HepG2 (cell line): ENCODE measurements around the gene IKZF3. TPM values are rescaled to one million over a fixed set of nuclear protein-coding genes. Genes with fewer than 3 reads are reported as not detected.
A peak's percentile ranks its signal among the peaks of the same experiment; 100 is the strongest.

Experiments
- ASH2L ChIP-seq: fragments of 300-600, 200-600 bp; sonication (generic); IDR thresholded peaks from 2 replicates; pipeline ENCODE4 v1.7.0; 2017; ENCODE audit warnings: low read depth, mild to moderate bottlenecking, moderate library complexity, mixed read lengths, low read length; ENCODE audit not compliant: insufficient read length
- GLI4 ChIP-seq: sonication (generic); formaldehyde crosslinking; IDR thresholded peaks from 2 replicates; pipeline ENCODE4 v1.5.1; 2020; ENCODE audit warnings: missing genetic modification reagents, mild to moderate bottlenecking, moderate library complexity, borderline replicate concordance
- HOXA7 ChIP-seq: sonication (generic); formaldehyde crosslinking; IDR thresholded peaks from 2 replicates; pipeline ENCODE4 v1.8.1; 2022; ENCODE audit warnings: mild to moderate bottlenecking, missing genetic modification reagents, moderate library complexity
- PAF1 ChIP-seq: IDR thresholded peaks from 2 replicates; pipeline ENCODE4 v1.6.1; 2016; ENCODE audit warnings: missing genetic modification reagents, missing compliant biosample characterization
- PPARG ChIP-seq: conservative IDR thresholded peaks from 2 replicates; pipeline ENCODE4 v1.6.1; 2016; ENCODE audit warnings: missing biosample characterization, missing genetic modification reagents
- RELA ChIP-seq: sonication (generic); formaldehyde crosslinking; IDR thresholded peaks from 2 replicates; pipeline ENCODE4 v1.4.0; 2020; ENCODE audit warnings: missing genetic modification reagents
- RNF2 ChIP-seq: fragments of 450-650 bp; conservative IDR thresholded peaks from 2 replicates; pipeline ENCODE4 v1.6.1; 2016; ENCODE audit warnings: low read depth
- SMARCC2 ChIP-seq: fragments of 450-650 bp; IDR thresholded peaks from 2 replicates; pipeline ENCODE4 v1.6.1; 2017; ENCODE audit warnings: antibody characterized with exemption, mild to moderate bottlenecking
- TOPORS ChIP-seq: sonication (generic); formaldehyde crosslinking; IDR thresholded peaks from 2 replicates; pipeline ENCODE4 v1.8.0; 2023; ENCODE audit warnings: mild to moderate bottlenecking, missing genetic modification reagents
- ZFP36L1 ChIP-seq: sonication (generic); formaldehyde crosslinking; IDR thresholded peaks from 2 replicates; pipeline ENCODE4 v1.8.0; 2022; ENCODE audit warnings: mild to moderate bottlenecking, missing genetic modification reagents, moderate library complexity
- ZFP90 ChIP-seq: sonication (generic); formaldehyde crosslinking; IDR thresholded peaks from 2 replicates; pipeline ENCODE4 v1.8.0; 2022; ENCODE audit warnings: missing genetic modification reagents, mild to moderate bottlenecking, inconsistent platforms, borderline replicate concordance
- ZNF24 ChIP-seq: fragments of 450-650 bp; IDR thresholded peaks from 2 replicates; pipeline ENCODE4 v1.6.1; 2017; ENCODE audit warnings: antibody characterized with exemption, mild to moderate bottlenecking
- ZNF260 ChIP-seq: sonication (generic); formaldehyde crosslinking; IDR thresholded peaks from 2 replicates; pipeline ENCODE4 v1.4.0; 2020; ENCODE audit warnings: missing genetic modification reagents, low read depth, mild to moderate bottlenecking, borderline replicate concordance
- ZNF333 ChIP-seq: sonication (generic); formaldehyde crosslinking; IDR thresholded peaks from 2 replicates; pipeline ENCODE4 v1.4.0; 2020; ENCODE audit warnings: mild to moderate bottlenecking, missing genetic modification reagents, borderline replicate concordance
- ZNF646 ChIP-seq: sonication (generic); formaldehyde crosslinking; IDR thresholded peaks from 2 replicates; pipeline ENCODE4 v1.9.0; 2021; ENCODE audit warnings: mild to moderate bottlenecking, missing genetic modification reagents
- polyA plus RNA-seq, 8 experiments: library from polyadenylated mRNA; depleted of rRNA in 3 of 8; stranded (reverse) in 7 of 8; unstranded in 1 of 8; fragments of >200 nt; fragmentation: Illumina TruSeq in 4 of 8; extraction: Trizol in 4 of 8; gene quantifications; 2 replicates each; pipeline versions ENCODE4 v1.2.1 to v1.2.3, GENCODE V29; 2011 to 2016; ENCODE audit warnings: low read depth in 4 of 8, missing spikeins in 1 of 8, mixed read lengths in 1 of 8; ENCODE audit not compliant: insufficient read depth in 1 of 8
- total RNA-seq, 5 experiments: library from RNA; depleted of rRNA; stranded (reverse); fragments of >200 nt; fragmentation: Illumina TruSeq; extraction: Trizol; gene quantifications; 2 replicates each; pipeline ENCODE4 v1.2.3, GENCODE V29; 2016; ENCODE audit warnings: low read depth in 1 of 5

Gene IKZF3
- total and polyA plus RNA-seq, 2 of the 13 experiments (the other 11 are each of a cell fraction or from before 2014, with no cell fraction given): not detected

- TF ChIP-seq GLI4 (CRISPR knock-in tag) (peak; percentile 94), ZFP36L1 (peak; percentile 99), SMARCC2 (no peak), ASH2L (no peak), ZNF260 (no peak), PAF1 (CRISPR knock-in tag) (no peak), HOXA7 (CRISPR knock-in tag) (no peak), RELA (CRISPR knock-in tag) (peak; percentile 93; the same call in 1 of the 2 replicates), TOPORS (CRISPR knock-in tag) (peak; percentile 93), RNF2 (peak; percentile 99), ZFP90 (CRISPR knock-in tag) (peak; percentile 95), ZNF646 (CRISPR knock-in tag) (0 out of 2 replicates have a peak, but pooled peaks have one; percentile 37), ZNF24 (no peak), ZNF333 (CRISPR knock-in tag) (peak; percentile 91; the same call in 1 of the 2 replicates), PPARG (peak; percentile 69)
Measured at GRCh38 chr17:39863918-39864746, at the start of gene IKZF3 (continued).
